Measurements from ENCODE around the gene SAMD7.

GRCh38 chr3:169923189-169923588 is 11.8 kb downstream of the SAMD7 start:
- TF ChIP-seq ZNF747 (tag by site-specific recombination; IDR thresholded peaks at IDR 0.05) (no peak), ZNF335 (tag by site-specific recombination; conservative IDR thresholded peaks at IDR 0.05) (no peak), SP2 (tag by site-specific recombination; IDR thresholded peaks at IDR 0.05) (no peak), KLF8 (tag by site-specific recombination; IDR thresholded peaks at IDR 0.05) (no peak), HOXA7 (CRISPR knock-in tag; IDR thresholded peaks at IDR 0.05; ENCODE audit: borderline replicate concordance) (no peak), ZBTB7A (tag by site-specific recombination; IDR thresholded peaks at IDR 0.05; ENCODE audit: low read depth) (no peak)
- TF ChIP-seq, protein P1, sequence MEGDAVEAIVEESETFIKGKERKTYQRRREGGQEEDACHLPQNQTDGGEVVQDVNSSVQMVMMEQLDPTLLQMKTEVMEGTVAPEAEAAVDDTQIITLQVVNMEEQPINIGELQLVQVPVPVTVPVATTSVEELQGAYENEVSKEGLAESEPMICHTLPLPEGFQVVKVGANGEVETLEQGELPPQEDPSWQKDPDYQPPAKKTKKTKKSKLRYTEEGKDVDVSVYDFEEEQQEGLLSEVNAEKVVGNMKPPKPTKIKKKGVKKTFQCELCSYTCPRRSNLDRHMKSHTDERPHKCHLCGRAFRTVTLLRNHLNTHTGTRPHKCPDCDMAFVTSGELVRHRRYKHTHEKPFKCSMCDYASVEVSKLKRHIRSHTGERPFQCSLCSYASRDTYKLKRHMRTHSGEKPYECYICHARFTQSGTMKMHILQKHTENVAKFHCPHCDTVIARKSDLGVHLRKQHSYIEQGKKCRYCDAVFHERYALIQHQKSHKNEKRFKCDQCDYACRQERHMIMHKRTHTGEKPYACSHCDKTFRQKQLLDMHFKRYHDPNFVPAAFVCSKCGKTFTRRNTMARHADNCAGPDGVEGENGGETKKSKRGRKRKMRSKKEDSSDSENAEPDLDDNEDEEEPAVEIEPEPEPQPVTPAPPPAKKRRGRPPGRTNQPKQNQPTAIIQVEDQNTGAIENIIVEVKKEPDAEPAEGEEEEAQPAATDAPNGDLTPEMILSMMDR (tag by site-specific recombination; IDR thresholded peaks at IDR 0.05): no peak
- TF ChIP-seq, protein P2, sequence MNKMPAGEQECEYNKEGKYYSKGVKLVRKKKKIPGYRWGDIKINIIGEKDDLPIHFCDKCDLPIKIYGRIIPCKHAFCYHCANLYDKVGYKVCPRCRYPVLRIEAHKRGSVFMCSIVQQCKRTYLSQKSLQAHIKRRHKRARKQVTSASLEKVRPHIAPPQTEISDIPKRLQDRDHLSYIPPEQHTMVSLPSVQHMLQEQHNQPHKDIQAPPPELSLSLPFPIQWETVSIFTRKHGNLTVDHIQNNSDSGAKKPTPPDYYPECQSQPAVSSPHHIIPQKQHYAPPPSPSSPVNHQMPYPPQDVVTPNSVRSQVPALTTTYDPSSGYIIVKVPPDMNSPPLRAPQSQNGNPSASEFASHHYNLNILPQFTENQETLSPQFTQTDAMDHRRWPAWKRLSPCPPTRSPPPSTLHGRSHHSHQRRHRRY (tag by site-specific recombination; IDR thresholded peaks at IDR 0.05): no peak

All from HEK293 (cell line).